MM.1S (cell line): ENCODE results near the gene ZNF516.

Source experiments
- EZH2 ChIP-seq: fragments of 300-600 bp; sonication (generic); optimal IDR thresholded peaks from 2 replicates; pipeline ENCODE3; 2017; ENCODE audit warnings: low read depth, mild to moderate bottlenecking, antibody characterized with exemption, low read length, mixed read lengths
- TF ChIP-seq, protein P1 (sequence below): fragments of 300-600 bp; sonication (generic); IDR thresholded peaks from 2 replicates; pipeline ENCODE4 v1.5.1; 2016; ENCODE audit warnings: antibody characterized with exemption, low read length, mixed read lengths

DNA sequence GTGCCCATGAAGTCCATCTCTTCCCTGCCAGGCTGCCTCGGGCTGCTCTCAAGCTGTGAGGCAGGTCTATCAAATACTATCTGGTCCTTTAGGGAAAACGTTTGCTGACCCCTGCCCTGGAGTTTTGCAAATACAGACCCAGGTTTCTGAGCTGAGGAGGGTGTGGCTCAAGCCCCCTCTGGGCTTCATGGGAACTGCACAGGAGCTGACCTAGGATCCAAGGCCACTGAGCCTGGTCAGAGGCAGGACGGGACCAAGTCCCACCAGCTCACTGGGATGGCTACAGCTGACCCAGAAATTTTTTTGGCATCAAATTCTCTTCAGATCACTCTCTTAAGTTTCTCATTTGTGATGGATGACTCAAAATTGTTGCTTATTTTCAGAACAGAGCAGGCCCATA, 14.1 kb downstream of the ZNF516 start:
- TF ChIP-seq EZH2, result no peak
- TF ChIP-seq, protein P1, sequence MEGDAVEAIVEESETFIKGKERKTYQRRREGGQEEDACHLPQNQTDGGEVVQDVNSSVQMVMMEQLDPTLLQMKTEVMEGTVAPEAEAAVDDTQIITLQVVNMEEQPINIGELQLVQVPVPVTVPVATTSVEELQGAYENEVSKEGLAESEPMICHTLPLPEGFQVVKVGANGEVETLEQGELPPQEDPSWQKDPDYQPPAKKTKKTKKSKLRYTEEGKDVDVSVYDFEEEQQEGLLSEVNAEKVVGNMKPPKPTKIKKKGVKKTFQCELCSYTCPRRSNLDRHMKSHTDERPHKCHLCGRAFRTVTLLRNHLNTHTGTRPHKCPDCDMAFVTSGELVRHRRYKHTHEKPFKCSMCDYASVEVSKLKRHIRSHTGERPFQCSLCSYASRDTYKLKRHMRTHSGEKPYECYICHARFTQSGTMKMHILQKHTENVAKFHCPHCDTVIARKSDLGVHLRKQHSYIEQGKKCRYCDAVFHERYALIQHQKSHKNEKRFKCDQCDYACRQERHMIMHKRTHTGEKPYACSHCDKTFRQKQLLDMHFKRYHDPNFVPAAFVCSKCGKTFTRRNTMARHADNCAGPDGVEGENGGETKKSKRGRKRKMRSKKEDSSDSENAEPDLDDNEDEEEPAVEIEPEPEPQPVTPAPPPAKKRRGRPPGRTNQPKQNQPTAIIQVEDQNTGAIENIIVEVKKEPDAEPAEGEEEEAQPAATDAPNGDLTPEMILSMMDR, result 0 out of 2 replicates have a peak, but pooled peaks have one; percentile 6
